GM10266 (cell line): ENCODE results near the gene CMIP.

Experiments
- DNase-seq: peaks from one replicate; pipeline ENCODE4 v3.0.0; 2012; ENCODE audit errors: extremely low spot score
- TF ChIP-seq, protein P1 (sequence below): IDR thresholded peaks from 2 replicates; pipeline ENCODE4 v1.5.1; 2012; ENCODE audit warnings: mild to moderate bottlenecking, low read depth; ENCODE audit not compliant: control insufficient read depth, insufficient read depth; ENCODE audit errors: missing control alignments

CMIP gene

DNA sequence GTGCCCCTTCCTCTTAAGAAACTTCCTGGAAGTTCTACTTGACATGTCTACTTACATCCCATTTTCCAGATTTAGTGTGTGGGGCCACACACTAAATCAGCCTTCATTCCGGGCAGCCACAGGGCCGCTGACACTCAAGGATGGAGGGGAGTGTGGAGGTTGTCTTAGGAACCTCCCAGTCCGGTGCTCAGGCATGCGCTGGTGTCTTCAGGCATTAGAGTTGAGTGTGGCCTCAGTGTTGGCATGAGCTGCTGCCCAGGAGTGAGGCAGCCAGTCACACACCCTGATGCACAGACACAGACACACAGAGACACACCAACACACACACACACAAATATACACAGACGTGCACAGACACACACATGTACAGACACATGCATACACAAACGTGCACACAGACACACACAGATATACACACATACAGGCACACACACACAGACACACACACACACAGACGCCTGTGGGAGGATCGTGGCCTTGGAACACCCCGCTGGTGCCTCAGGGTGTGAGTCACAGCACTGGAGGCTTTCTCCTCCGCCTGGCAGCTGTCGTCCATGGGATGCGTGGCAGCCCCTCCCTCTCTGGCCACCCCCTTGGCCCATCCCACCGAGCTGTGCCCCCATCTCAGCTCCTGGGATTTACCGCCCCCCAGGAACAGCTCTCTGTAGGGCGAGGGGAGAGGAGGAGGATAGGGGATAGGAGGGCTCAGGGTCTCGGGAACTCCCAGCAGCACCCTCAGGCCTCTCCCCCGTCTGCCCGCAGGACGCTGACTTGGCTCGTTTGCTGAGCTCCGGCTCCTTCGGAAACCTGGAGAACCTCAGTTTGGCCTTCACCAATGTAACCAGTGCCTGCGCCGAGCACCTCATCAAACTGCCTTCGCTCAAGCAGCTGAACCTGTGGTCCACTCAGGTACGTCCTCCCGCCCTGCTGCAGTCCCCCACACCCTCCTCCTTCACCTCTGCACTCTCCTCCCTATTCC lies 258.9 kb downstream of the CMIP start:
- no peak for DNase-seq
- TF ChIP-seq, protein P1, sequence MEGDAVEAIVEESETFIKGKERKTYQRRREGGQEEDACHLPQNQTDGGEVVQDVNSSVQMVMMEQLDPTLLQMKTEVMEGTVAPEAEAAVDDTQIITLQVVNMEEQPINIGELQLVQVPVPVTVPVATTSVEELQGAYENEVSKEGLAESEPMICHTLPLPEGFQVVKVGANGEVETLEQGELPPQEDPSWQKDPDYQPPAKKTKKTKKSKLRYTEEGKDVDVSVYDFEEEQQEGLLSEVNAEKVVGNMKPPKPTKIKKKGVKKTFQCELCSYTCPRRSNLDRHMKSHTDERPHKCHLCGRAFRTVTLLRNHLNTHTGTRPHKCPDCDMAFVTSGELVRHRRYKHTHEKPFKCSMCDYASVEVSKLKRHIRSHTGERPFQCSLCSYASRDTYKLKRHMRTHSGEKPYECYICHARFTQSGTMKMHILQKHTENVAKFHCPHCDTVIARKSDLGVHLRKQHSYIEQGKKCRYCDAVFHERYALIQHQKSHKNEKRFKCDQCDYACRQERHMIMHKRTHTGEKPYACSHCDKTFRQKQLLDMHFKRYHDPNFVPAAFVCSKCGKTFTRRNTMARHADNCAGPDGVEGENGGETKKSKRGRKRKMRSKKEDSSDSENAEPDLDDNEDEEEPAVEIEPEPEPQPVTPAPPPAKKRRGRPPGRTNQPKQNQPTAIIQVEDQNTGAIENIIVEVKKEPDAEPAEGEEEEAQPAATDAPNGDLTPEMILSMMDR, result no peak

DNA sequence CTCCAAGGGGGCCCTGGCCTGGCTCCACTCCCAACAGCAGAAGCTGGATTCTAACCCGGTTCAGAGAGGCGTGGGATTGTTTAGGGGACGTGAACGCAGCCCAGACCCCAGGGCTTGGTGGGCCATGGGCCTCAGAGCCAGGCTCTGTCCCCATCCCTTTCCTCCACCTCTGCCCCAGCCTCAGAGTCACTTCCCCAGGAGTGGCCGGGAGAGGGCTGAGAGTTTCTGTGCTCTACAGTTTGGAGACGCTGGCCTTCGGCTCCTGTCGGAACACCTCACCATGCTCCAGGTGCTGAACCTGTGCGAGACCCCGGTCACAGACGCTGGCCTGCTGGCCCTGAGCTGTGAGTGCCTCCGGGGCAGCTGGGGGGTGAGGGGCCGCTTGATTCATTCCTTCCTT lies 260.7 kb downstream of the CMIP start:
- TF ChIP-seq, protein P1, result no peak
- no peak for DNase-seq

DNA sequence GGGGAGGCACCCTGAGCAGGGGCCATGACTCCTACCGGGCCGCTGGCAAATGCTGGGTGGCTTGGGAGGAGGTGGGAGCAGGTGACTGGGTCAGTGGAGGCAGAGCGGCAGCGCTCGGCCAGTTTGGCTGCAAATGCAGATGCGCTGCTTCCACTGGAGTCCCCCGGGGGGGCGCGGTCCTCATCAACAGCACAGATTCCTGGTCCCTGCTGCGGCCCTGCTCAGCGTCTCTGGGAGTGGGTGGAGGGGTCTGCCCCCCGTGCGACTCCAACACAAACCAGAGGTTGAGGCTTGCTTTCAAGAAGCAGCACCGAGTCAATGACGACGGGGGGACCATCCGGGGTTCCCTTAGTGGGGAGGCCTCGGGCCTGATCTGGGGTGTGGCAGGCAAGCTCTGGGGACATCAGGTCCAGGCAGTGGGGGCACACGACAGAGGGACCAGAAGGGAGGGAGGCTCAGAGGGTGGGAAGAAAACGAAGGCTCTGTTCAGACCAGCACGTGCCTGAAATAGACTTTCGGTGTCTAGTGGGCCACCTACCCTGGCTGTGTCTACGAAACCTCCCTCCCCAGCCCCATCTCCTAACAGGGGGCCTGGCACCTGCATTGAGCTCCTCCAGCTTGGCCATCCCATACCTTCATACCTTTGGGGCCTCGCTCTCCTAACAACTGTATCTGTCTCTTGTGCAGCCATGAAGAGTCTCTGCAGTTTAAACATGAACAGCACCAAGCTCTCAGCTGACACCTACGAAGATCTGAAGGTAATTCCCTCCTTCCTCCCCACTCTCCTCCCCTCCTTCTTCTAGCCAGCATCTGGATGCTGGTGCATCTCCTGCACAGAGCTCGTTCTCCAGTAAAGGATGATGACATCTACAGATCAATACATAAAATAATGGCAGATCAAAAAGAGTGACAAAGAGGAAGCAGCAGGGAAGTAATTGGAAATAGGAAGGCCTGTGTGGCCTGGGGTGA lies 262.0 kb downstream of the CMIP start:
- TF ChIP-seq, protein P1, result no peak
- no peak for DNase-seq

DNA sequence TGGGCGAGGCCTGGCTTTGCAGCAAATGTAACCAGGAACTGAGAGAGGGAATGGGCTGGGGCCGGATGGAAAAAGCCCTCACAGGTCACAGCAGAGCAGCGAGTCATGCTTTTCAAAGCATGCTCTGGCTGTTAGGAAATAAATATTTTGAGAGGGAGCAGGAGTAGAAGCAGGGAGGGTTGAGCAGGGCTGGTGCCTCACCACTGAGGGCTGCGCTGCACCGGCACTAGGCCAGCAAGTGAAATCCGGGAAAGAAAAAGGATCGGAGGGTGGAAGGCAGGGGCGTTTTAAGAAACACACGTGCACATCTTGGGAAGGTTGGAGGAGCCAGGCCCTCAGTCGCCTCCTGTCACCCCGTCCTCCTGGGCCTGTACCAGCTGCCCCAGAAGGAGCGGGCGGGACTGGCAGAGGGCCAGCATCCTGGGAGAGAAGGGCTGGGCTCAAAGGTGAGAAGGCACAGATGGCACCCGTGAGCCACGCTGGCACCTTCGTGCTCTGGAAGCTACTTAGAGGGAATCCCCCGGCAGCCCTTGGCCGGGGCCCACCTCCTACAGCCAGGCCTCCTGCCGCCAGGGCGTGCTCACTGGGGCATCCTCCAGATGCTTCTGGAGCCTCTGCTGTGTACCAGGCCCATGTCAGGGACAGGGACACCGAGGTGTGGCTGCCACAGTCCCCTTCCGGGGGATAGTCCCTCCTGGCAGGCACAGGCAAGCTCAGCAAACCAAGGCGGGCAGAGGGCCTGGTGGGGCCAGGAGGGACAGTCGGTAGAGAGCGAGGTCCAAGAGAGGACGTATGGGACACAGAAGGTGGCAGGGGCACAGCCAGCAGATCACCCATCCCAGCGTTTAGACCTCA lies 263.0 kb downstream of the CMIP start:
- TF ChIP-seq, protein P1, result no peak
- no peak for DNase-seq

DNA sequence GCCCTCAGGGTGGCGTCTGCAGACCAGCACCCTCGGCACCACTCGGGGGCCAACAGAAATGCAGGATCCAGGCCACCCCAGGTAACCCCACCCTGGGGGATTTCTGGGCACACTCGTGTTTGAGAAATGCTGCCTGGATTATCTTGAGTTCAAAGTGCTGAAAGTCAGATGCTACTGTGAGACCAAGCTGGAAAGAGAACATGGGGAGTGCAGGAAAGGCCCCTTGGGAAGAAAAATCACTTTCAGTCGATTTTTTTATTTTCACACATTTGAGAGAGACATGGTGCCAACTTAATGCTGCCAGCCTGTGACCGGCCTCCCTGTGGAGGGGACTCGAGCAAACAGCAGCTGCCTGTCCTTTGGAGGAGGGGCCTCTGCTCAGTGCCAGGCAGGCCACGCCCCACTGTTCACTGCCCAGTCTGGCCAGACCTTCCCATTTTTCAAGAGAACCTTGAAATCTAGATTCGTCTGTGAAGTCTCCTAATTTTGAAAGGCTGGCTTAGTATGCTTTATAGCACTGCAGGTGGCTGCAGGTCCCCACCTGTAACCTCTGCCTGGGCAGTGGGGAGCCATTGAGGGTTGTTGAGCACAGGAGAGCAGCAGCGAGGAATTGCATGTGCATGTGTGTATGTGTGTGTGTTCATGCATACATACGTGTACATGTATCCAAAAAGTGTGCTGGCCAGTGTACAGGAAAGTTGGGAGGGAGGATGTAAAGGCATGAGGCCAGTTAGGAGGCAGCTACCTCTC lies 263.8 kb downstream of the CMIP start:
- TF ChIP-seq, protein P1, result no peak
- DNase-seq, result no peak
